Colonic mucosa (tissue), 4 donors: ENCODE measurements around the gene GNA15. TPM values are rescaled to one million over a fixed set of nuclear protein-coding genes. Genes with fewer than 3 reads are reported as not detected.

ENCODE experiments used
- DNase-seq: peaks from one replicate; pipeline ENCODE4 v3.0.0-alpha.2; 2020
- H3K27ac ChIP-seq: fragments of 200-600 bp; one replicate; pipeline ENCODE4 v1.8.0; 2021
- H3K27me3 ChIP-seq: fragments of 200-600 bp; one replicate; pipeline ENCODE4 v1.8.0; 2021
- H3K36me3 ChIP-seq: fragments of 200-600 bp; one replicate; pipeline ENCODE4 v1.8.0; 2021
- H3K4me1 ChIP-seq: fragments of 200-600 bp; one replicate; pipeline ENCODE4 v1.8.0; 2021; ENCODE audit warnings: mild to moderate bottlenecking
- H3K4me3 ChIP-seq: fragments of 200-600 bp; one replicate; pipeline ENCODE4 v1.8.0; 2021
- H3K9ac ChIP-seq, 2 donors: one replicate each; pipeline ENCODE4 v1.7.0; 2013; ENCODE audit warnings: control low read depth in 2 of 2, low read depth in 2 of 2, low read length in 2 of 2
- H3K9me3 ChIP-seq: fragments of 200-600 bp; one replicate; pipeline ENCODE4 v1.8.0; 2021
- intact Hi-C: fragments of 100-400 bp; cut with DNase I; formaldehyde crosslinking; loops from one replicate; pipeline ENCODE4 v1.14.1; 2022
- total RNA-seq, 2 donors: library from RNA; stranded (reverse); fragmentation: NEBNext Ultra II Directional in 1 of 2; extraction: Animal tissue kit (Norgen Biotek cat#: 25700) in 1 of 2; gene quantifications; one replicate each; pipeline ENCODE4 v1.2.1, GENCODE V29; 2021
- TF ChIP-seq, protein P1 (sequence below): fragments of 200-600 bp; IDR thresholded peaks from one replicate; pipeline ENCODE4 v1.8.0; 2022; ENCODE audit warnings: antibody characterized with exemption, mild to moderate bottlenecking
- donor health status: healthy.
- donor health status: DM: no; HTN: no; CAD: no.
- donor health status: DM: no; HTN: no; CAD: no.

Gene GNA15
- total RNA-seq, 2 donors from 2014 or later, result 1.6 to 6.6 TPM

DNA sequence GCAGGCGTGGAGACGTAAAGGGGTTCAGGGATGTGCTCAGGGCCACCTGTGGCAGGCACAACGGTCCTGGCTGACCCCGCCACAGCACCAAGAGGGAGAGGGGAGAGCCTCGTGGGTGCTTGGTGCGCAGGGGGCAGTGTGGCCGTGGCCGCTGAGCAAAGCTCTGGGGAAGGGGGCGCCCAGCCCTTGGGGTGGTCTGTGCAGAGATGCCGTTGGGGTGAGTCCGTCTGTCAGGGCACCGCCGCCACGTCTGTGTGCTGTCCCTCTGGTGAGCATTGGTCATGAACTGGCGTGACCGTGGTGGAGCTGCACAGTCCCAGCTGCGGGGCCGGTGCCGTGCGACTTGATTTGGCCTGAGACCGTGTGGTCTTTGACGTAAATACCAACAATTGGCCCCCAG lies 26.3 kb upstream of the GNA15 start:
- no peak for DNase-seq
- no peaks in the 10 kb centered on the region for H3K36me3 ChIP-seq
- intact Hi-C loops, result loop anchor here (5.0 kb wide), 1 partner anchor 152 kb away; no protein-coding TSS in a partner anchor
- H3K27me3 ChIP-seq, result no peaks in the 10 kb centered on the region
- H3K4me3 ChIP-seq, result no peak overlapping the region
- H3K9me3 ChIP-seq, result no peaks in the 10 kb centered on the region
- H3K4me1 ChIP-seq, result peaks cover 5% of the 10 kb centered on the region
- H3K9ac ChIP-seq, result no peak overlapping the region
- TF ChIP-seq, protein P1, sequence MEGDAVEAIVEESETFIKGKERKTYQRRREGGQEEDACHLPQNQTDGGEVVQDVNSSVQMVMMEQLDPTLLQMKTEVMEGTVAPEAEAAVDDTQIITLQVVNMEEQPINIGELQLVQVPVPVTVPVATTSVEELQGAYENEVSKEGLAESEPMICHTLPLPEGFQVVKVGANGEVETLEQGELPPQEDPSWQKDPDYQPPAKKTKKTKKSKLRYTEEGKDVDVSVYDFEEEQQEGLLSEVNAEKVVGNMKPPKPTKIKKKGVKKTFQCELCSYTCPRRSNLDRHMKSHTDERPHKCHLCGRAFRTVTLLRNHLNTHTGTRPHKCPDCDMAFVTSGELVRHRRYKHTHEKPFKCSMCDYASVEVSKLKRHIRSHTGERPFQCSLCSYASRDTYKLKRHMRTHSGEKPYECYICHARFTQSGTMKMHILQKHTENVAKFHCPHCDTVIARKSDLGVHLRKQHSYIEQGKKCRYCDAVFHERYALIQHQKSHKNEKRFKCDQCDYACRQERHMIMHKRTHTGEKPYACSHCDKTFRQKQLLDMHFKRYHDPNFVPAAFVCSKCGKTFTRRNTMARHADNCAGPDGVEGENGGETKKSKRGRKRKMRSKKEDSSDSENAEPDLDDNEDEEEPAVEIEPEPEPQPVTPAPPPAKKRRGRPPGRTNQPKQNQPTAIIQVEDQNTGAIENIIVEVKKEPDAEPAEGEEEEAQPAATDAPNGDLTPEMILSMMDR, result no peak
- H3K27ac ChIP-seq, result no peak overlapping the region

DNA sequence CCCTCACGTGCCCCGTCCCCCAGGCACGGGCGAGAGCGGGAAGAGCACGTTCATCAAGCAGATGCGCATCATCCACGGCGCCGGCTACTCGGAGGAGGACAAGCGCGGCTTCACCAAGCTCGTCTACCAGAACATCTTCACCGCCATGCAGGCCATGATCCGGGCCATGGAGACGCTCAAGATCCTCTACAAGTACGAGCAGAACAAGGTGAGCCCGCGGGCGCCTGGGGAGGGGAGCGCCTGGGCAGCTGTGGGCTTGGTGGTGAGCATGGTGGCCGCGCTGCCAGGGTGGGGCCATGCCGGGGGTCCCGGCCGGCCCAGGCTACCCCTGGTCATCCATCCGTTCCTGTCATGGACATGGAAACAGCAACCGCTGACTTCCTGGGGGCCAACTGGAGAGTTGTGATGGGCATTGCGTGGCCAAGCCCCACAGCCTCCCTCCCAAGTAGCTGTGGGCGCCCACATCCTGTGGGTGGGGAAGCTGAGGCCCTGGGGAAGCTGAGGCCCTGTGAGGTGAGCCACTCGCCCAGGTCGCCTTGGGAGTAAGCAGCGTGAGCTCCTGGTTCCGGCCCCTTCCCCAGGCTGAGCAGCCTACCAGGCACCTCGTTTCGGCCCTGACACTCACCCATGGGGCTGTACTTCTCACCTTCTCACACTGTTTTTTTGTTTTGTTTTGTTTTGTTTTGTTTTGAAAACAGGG lies 25.6 kb upstream of the GNA15 start:
- H3K27me3 ChIP-seq, result no peaks in the 10 kb centered on the region
- H3K4me1 ChIP-seq, result peaks cover 5% of the 10 kb centered on the region
- no peak overlapping the region for H3K27ac ChIP-seq
- no peaks in the 10 kb centered on the region for H3K9me3 ChIP-seq
- TF ChIP-seq, protein P1, result no peak
- no peak overlapping the region for H3K4me3 ChIP-seq
- no peak overlapping the region for H3K9ac ChIP-seq
- DNase-seq, result no peak
- no peaks in the 10 kb centered on the region for H3K36me3 ChIP-seq
- intact Hi-C loops, result no loop called here

DNA sequence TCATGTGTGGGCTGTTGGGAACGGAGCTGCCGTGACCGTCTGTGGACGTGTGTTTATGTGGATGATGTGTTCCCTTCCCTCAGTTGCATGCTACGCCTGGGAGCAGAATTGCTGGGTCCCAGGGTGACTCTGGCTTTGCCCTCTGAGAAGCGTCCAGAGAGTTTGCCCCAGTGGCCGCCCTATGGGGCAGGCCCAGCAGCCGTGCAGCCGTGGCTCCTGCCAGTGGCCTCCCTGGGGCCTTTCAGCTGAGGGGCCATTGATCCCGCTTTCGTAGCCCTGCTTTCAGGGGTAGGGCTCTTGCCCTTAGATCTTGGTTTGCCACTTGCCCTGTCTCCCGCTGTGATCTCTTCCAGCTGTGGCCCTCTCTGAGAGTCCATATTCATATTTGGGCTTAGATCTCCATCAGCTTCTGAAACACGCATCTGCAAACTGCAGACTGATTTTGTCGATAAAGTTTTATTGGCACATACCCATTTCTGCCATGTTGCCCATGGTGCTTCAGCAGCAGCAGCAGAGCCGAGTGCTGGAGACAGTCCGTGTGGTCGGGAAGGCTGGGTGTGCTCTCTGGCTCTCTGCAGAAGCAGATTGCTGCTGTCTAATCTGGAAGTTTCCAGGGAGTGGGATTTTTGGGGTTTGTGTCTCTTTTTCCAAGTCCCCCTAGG lies 24.1 kb upstream of the GNA15 start:
- DNase-seq, result no peak
- intact Hi-C loops, result no loop called here
- Histone ChIP-seq H3K27ac (no peak overlapping the region), H3K9ac (no peak overlapping the region), H3K4me1 (no peaks in the 10 kb centered on the region), H3K4me3 (no peak overlapping the region), H3K27me3 (no peaks in the 10 kb centered on the region), H3K36me3 (no peaks in the 10 kb centered on the region), H3K9me3 (no peaks in the 10 kb centered on the region)
- TF ChIP-seq, protein P1, result no peak

DNA sequence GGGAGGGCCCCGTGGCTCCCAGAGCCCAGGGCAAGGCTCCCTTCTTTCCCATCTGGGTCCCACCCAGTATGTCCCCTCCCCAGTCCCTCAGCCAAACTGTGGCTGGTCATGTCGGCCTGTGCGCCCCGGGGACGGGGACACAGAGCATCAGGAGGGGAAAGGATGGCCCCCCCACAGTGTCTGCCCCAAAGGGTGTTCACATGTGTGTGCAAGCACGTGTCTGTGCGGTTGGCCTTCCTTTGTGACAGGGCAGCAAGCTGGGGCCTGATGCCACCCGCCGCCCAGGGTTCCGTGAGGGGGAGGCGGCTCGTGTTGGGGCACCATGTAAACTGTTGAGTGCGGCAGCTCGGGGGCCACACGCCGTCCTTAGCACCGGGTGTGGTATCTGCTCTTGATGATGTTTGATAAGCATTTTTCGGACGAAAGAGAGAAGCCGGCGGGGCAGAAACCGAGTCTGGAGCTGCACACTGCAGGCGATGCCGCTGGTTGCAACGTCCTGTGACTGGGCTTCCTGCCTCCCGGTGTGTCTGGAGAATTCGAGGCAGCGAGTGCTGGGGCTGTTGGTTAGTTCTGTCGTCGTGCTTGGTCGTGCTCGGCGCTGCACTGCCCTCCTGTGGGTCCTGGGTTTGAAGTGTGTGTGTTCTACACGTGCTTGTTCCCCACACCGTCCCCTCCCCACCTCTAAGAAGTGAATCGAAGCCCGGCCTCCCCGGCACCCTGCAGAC lies 23.3 kb upstream of the GNA15 start:
- no peak overlapping the region for H3K4me3 ChIP-seq
- DNase-seq, result no peak
- H3K9me3 ChIP-seq, result no peaks in the 10 kb centered on the region
- no peaks in the 10 kb centered on the region for H3K4me1 ChIP-seq
- H3K27me3 ChIP-seq, result no peaks in the 10 kb centered on the region
- no peak overlapping the region for H3K9ac ChIP-seq
- intact Hi-C loops, result no loop called here
- no peaks in the 10 kb centered on the region for H3K36me3 ChIP-seq
- TF ChIP-seq, protein P1, result no peak
- H3K27ac ChIP-seq, result no peak overlapping the region

DNA sequence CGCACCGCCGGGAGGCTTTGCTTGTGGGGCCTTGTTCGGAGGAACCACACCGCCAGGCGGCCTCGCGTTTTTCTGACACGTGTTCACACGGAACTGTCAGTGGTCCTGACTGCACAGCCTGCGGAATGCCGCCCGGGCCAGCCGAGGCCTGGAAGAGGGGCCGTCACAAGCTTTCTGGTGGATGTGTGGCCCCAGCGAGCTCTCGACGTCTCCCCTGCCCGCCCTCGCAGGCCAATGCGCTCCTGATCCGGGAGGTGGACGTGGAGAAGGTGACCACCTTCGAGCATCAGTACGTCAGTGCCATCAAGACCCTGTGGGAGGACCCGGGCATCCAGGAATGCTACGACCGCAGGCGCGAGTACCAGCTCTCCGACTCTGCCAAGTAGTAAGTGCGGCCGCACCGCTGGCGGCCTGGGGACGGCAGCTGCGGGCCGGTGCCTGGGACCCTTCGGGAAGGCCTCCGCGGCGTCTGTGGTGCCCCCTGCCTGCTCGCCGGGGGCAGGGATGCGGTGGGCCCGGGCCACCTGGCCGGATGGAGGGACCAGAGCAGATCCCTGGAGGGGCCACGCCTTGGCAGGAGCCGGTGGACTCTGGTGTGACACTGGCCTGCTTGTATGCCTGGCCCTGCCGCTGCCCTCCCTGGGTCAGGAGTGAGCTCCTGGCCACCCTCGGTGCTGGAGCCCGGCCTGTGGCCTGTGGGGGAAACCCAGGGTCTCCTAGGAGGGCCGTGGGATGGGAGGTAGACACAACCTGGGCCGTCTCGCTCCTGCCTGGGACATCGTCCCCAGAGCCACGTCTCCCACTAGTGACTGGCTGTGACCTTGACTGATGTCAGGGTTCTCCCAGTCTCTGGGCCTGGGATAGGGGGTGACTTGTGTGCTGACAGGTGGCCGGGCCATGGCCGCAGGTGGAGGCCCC lies 22.5 kb upstream of the GNA15 start:
- TF ChIP-seq, protein P1, result no peak
- no peaks in the 10 kb centered on the region for H3K27me3 ChIP-seq
- H3K9ac ChIP-seq, result no peak overlapping the region
- intact Hi-C loops, result no loop called here
- no peaks in the 10 kb centered on the region for H3K36me3 ChIP-seq
- no peak overlapping the region for H3K4me3 ChIP-seq
- no peak for DNase-seq
- H3K27ac ChIP-seq, result no peak overlapping the region
- no peaks in the 10 kb centered on the region for H3K9me3 ChIP-seq
- H3K4me1 ChIP-seq, result no peaks in the 10 kb centered on the region
